ENCODE measurements around the gene APLP1. TPM values are rescaled to one million over a fixed set of nuclear protein-coding genes. Genes with fewer than 3 reads are reported as not detected.

Gene APLP1
- total RNA-seq, 6 experiments from 2014 or later: 24.3 to 39.7 (median 38.1) TPM

- no peaks in the 10 kb centered on the region for H3K36me3 Mint-ChIP-seq (ENCODE audit: low read depth)
- H3K27me3 Mint-ChIP-seq (ENCODE audit: insufficient read depth): peaks cover 10% of the 10 kb centered on the region
- no peak for DNase-seq
- H3K27ac Mint-ChIP-seq: no peak overlapping the region
- TF ChIP-seq CTCF (IDR thresholded peaks at IDR 0.05): no peak
- H3K9me3 Mint-ChIP-seq: no peaks in the 10 kb centered on the region
- no peaks in the 10 kb centered on the region for H3K4me1 Mint-ChIP-seq (ENCODE audit: low read depth)
- H3K4me3 Mint-ChIP-seq: no peak overlapping the region
Measured at GRCh38 chr19:35919306-35919705, 50.9 kb downstream of the APLP1 start.

GRCh38 chr19:35921012-35921411 is 52.6 kb downstream of the APLP1 start:
- Mint-ChIP-seq H3K4me3 (no peak overlapping the region), H3K27ac (no peak overlapping the region), H3K9me3 (peaks cover 12% of the 10 kb centered on the region), H3K4me1 (ENCODE audit: low read depth) (no peaks in the 10 kb centered on the region), H3K36me3 (ENCODE audit: low read depth) (peaks cover 9% of the 10 kb centered on the region; the same call in 1 of the 2 replicates), H3K27me3 (ENCODE audit: insufficient read depth) (peaks cover 16% of the 10 kb centered on the region)
- TF ChIP-seq CTCF (IDR thresholded peaks at IDR 0.05): no peak
- DNase-seq: no peak

GRCh38 chr19:35925501-35925900 is 57.1 kb downstream of the APLP1 start:
- DNase-seq: no peak
- Mint-ChIP-seq H3K27ac (no peak overlapping the region), H3K9me3 (peaks cover 14% of the 10 kb centered on the region), H3K4me1 (ENCODE audit: low read depth) (peaks cover 6% of the 10 kb centered on the region; the same call in 1 of the 2 replicates), H3K36me3 (ENCODE audit: low read depth) (peaks cover 10% of the 10 kb centered on the region; the same call in 1 of the 2 replicates), H3K4me3 (no peak overlapping the region), H3K27me3 (ENCODE audit: insufficient read depth) (peaks cover 21% of the 10 kb centered on the region)
- no peak for TF ChIP-seq CTCF (IDR thresholded peaks at IDR 0.05)

GRCh38 chr19:35928507-35928906 is 60.1 kb downstream of the APLP1 start:
- H3K27me3 Mint-ChIP-seq (ENCODE audit: insufficient read depth): peaks cover 17% of the 10 kb centered on the region
- no peak for DNase-seq

More at GRCh38 chr19:35928507-35928906, 60.1 kb downstream of the APLP1 start:
- TF ChIP-seq CTCF (IDR thresholded peaks at IDR 0.05): no peak
- peaks cover 14% of the 10 kb centered on the region for H3K9me3 Mint-ChIP-seq
- H3K4me1 Mint-ChIP-seq (ENCODE audit: low read depth): peaks cover 21% of the 10 kb centered on the region
- H3K36me3 Mint-ChIP-seq (ENCODE audit: low read depth): peaks cover 10% of the 10 kb centered on the region; the same call in 1 of the 2 replicates
- no peak overlapping the region for H3K4me3 Mint-ChIP-seq
- no peak overlapping the region for H3K27ac Mint-ChIP-seq

Other genes starting within 250 kb of the APLP1 start
- gene RBM42, start 239.5 kb upstream of the APLP1 start, total RNA-seq (2021; fragmentation: NEBNext Ultra II Directional; extraction: Animal tissue kit (Norgen Biotek cat#: 25700)): 100 to 1,000 TPM; 110 to 129 (median 120) TPM
- gene ETV2, start 226.8 kb upstream of the APLP1 start, total RNA-seq (2021; fragmentation: NEBNext Ultra II Directional; extraction: Animal tissue kit (Norgen Biotek cat#: 25700)): 1 to 10 TPM in 5 of 6 experiments, under 1 TPM in 1; 0.71 to 2.2 (median 1.4) TPM
- 100 to 1,000 TPM; 375 to 463 (median 413) TPM for gene COX6B1, start 220.3 kb upstream of the APLP1 start, total RNA-seq (2021; fragmentation: NEBNext Ultra II Directional; extraction: Animal tissue kit (Norgen Biotek cat#: 25700))
- gene UPK1A, start 202.1 kb upstream of the APLP1 start, total RNA-seq (2021; fragmentation: NEBNext Ultra II Directional; extraction: Animal tissue kit (Norgen Biotek cat#: 25700)): under 1 TPM in 1 of 6 experiments, not detected in 5; 0.18 TPM
- not detected for gene ZBTB32, start 164.0 kb upstream of the APLP1 start, total RNA-seq (2021; fragmentation: NEBNext Ultra II Directional; extraction: Animal tissue kit (Norgen Biotek cat#: 25700))
- gene KMT2B, start 150.6 kb upstream of the APLP1 start, total RNA-seq (2021; fragmentation: NEBNext Ultra II Directional; extraction: Animal tissue kit (Norgen Biotek cat#: 25700)): 10 to 100 TPM; 20.1 to 24.4 (median 21.7) TPM
- gene IGFLR1, start 126.1 kb upstream of the APLP1 start, total RNA-seq (2021; fragmentation: NEBNext Ultra II Directional; extraction: Animal tissue kit (Norgen Biotek cat#: 25700)): 1 to 10 TPM in 4 of 6 experiments, under 1 TPM in 2; 0.76 to 2.8 (median 1.4) TPM
- 10 to 100 TPM; 18.0 to 20.8 (median 18.7) TPM for gene U2AF1L4, start 123.2 kb upstream of the APLP1 start, total RNA-seq (2021; fragmentation: NEBNext Ultra II Directional; extraction: Animal tissue kit (Norgen Biotek cat#: 25700))
- gene PSENEN, start 122.9 kb upstream of the APLP1 start, total RNA-seq (2021; fragmentation: NEBNext Ultra II Directional; extraction: Animal tissue kit (Norgen Biotek cat#: 25700)): 10 to 100 TPM; 68.2 to 86.6 (median 74.9) TPM
- 1 to 10 TPM; 6.0 to 9.9 (median 8.7) TPM for gene LIN37, start 120.0 kb upstream of the APLP1 start, total RNA-seq (2021; fragmentation: NEBNext Ultra II Directional; extraction: Animal tissue kit (Norgen Biotek cat#: 25700))
- gene HSPB6, start 111.5 kb upstream of the APLP1 start, total RNA-seq (2021; fragmentation: NEBNext Ultra II Directional; extraction: Animal tissue kit (Norgen Biotek cat#: 25700)): 100 to 1,000 TPM in 1 of 6 experiments, 10 to 100 TPM in 5; 37.0 to 122 (median 43.9) TPM
- 10 to 100 TPM; 26.4 to 30.0 (median 29.0) TPM for gene PROSER3, start 110.4 kb upstream of the APLP1 start, total RNA-seq (2021; fragmentation: NEBNext Ultra II Directional; extraction: Animal tissue kit (Norgen Biotek cat#: 25700))
- 10 to 100 TPM in 1 of 6 experiments, 1 to 10 TPM in 5; 5.4 to 11.0 (median 8.8) TPM for gene ARHGAP33, start 93.0 kb upstream of the APLP1 start, total RNA-seq (2021; fragmentation: NEBNext Ultra II Directional; extraction: Animal tissue kit (Norgen Biotek cat#: 25700))
- not detected for gene PRODH2, start 55.7 kb upstream of the APLP1 start, total RNA-seq (2021; fragmentation: NEBNext Ultra II Directional; extraction: Animal tissue kit (Norgen Biotek cat#: 25700))
- gene NPHS1, start 16.1 kb upstream of the APLP1 start, total RNA-seq (2021; fragmentation: NEBNext Ultra II Directional; extraction: Animal tissue kit (Norgen Biotek cat#: 25700)): not detected
- under 1 TPM in 1 of 6 experiments, not detected in 5; 0.07 TPM for gene KIRREL2, start 11.7 kb upstream of the APLP1 start, total RNA-seq (2021; fragmentation: NEBNext Ultra II Directional; extraction: Animal tissue kit (Norgen Biotek cat#: 25700))
- gene NFKBID, start 32.0 kb downstream of the APLP1 start, total RNA-seq (2021; fragmentation: NEBNext Ultra II Directional; extraction: Animal tissue kit (Norgen Biotek cat#: 25700)): 1 to 10 TPM; 3.9 to 7.2 (median 5.3) TPM
- 1 to 10 TPM in 5 of 6 experiments, under 1 TPM in 1; 0.96 to 4.1 (median 1.2) TPM for gene HCST, start 34.0 kb downstream of the APLP1 start, total RNA-seq (2021; fragmentation: NEBNext Ultra II Directional; extraction: Animal tissue kit (Norgen Biotek cat#: 25700))
- not detected for gene TYROBP, start 39.7 kb downstream of the APLP1 start, total RNA-seq (2021; fragmentation: NEBNext Ultra II Directional; extraction: Animal tissue kit (Norgen Biotek cat#: 25700))
- gene LRFN3, start 67.8 kb downstream of the APLP1 start, total RNA-seq (2021; fragmentation: NEBNext Ultra II Directional; extraction: Animal tissue kit (Norgen Biotek cat#: 25700)): 10 to 100 TPM; 15.3 to 21.0 (median 19.1) TPM
- 10 to 100 TPM in 2 of 6 experiments, 1 to 10 TPM in 4; 8.2 to 12.5 (median 8.9) TPM for gene SDHAF1, start 126.6 kb downstream of the APLP1 start, total RNA-seq (2021; fragmentation: NEBNext Ultra II Directional; extraction: Animal tissue kit (Norgen Biotek cat#: 25700))
- gene SYNE4, start 140.2 kb downstream of the APLP1 start, total RNA-seq (2021; fragmentation: NEBNext Ultra II Directional; extraction: Animal tissue kit (Norgen Biotek cat#: 25700)): under 1 TPM; 0.07 to 0.40 (median 0.29) TPM
- 10 to 100 TPM; 25.3 to 31.5 (median 28.5) TPM for gene ALKBH6, start 145.6 kb downstream of the APLP1 start, total RNA-seq (2021; fragmentation: NEBNext Ultra II Directional; extraction: Animal tissue kit (Norgen Biotek cat#: 25700))
- gene CLIP3, start 164.3 kb downstream of the APLP1 start, total RNA-seq (2021; fragmentation: NEBNext Ultra II Directional; extraction: Animal tissue kit (Norgen Biotek cat#: 25700)): 10 to 100 TPM; 62.2 to 93.1 (median 83.9) TPM
- gene THAP8, start 185.7 kb downstream of the APLP1 start, total RNA-seq (2021; fragmentation: NEBNext Ultra II Directional; extraction: Animal tissue kit (Norgen Biotek cat#: 25700)): 1 to 10 TPM; 5.2 to 6.4 (median 5.5) TPM
- 10 to 100 TPM in 5 of 6 experiments, 1 to 10 TPM in 1; 6.5 to 13.8 (median 13.0) TPM for gene WDR62, start 186.3 kb downstream of the APLP1 start, total RNA-seq (2021; fragmentation: NEBNext Ultra II Directional; extraction: Animal tissue kit (Norgen Biotek cat#: 25700))
- not detected for gene OVOL3, start 242.6 kb downstream of the APLP1 start, total RNA-seq (2021; fragmentation: NEBNext Ultra II Directional; extraction: Animal tissue kit (Norgen Biotek cat#: 25700))
- 10 to 100 TPM; 64.1 to 75.1 (median 69.2) TPM for gene POLR2I, start 246.3 kb downstream of the APLP1 start, total RNA-seq (2021; fragmentation: NEBNext Ultra II Directional; extraction: Animal tissue kit (Norgen Biotek cat#: 25700))
- gene TBCB, start 246.9 kb downstream of the APLP1 start, total RNA-seq (2021; fragmentation: NEBNext Ultra II Directional; extraction: Animal tissue kit (Norgen Biotek cat#: 25700)): 100 to 1,000 TPM; 229 to 266 (median 243) TPM